Omental fat pad (tissue), 4 donors: Measurements from ENCODE around the gene BORCS5. TPM values are rescaled to one million over a fixed set of nuclear protein-coding genes. Genes with fewer than 3 reads are reported as not detected.

Source experiments
- ATAC-seq: fragments of 150-250 bp; one replicate; pipeline ENCODE4 v1.9.1; 2016; ENCODE audit warnings: mild to moderate bottlenecking, moderate library complexity; ENCODE audit not compliant: low FRiP score
- DNase-seq: peaks from one replicate; pipeline ENCODE4 v3.0.0-alpha.2; 2019; ENCODE audit warnings: low spot score
- total RNA-seq, 4 donors: library from RNA; depleted of rRNA; stranded (reverse); fragments of >200 nt; gene quantifications; one replicate each; pipeline ENCODE4 v1.1.0, GENCODE V29; 2016
- TF ChIP-seq, protein P1 (sequence below), 3 donors: fragments of 450-650 bp; IDR thresholded peaks; one replicate each; pipeline ENCODE4 v1.5.1; 2016 to 2017; ENCODE audit warnings: antibody characterized with exemption in 3 of 3, mild to moderate bottlenecking in 3 of 3, moderate library complexity in 2 of 3

BORCS5 gene
- total RNA-seq, 4 donors from 2014 or later: 11.4 to 17.1 (median 15.7) TPM

DNA sequence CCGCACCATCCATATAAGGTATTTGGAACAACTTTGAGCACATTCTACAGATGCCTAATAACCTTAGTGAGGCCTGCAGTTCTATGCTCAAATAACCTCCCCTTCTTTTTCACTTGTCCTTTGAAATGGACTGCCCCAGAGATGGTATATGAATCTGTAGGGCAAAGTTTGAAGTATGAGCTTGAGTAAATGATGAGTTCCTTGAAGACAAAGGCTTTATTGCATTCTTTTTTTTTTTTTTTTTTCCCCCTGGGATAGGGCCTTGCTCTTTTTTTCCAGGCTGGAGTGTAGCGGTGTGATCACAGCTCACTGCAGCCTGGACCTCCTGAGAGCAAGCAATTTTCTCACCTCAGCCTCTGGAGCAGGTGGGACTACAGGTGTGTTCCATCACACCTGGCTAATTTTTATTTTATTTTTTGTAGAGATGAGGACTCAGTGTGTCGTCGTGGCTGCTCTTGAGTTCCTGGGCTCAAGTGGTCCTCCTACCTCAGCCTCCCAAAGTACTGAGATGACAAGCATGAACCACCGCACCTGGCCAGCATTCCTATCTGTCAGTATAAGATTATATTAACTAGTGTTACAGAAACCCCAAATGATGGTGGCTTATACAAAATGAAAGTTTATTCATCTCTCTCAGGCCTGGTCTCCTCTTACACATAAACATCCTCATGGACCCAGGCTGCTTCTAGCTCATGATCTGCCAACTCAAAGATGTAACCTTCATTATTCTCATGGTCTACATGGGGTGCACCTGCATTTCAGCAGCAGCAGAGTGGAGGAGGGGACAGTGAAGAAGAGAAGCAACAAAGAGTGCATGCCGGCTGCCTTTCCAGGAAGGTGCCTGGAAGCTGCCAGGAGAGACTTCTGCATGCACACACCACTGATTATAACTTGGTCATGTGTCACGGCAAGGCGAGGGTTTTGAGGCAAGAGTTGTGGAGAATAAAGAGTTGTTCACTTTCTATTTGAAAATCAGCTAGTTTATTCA lies 104.4 kb downstream of the BORCS5 start:
- ATAC-seq (no peak), DNase-seq (no peak)
- TF ChIP-seq, protein P1, sequence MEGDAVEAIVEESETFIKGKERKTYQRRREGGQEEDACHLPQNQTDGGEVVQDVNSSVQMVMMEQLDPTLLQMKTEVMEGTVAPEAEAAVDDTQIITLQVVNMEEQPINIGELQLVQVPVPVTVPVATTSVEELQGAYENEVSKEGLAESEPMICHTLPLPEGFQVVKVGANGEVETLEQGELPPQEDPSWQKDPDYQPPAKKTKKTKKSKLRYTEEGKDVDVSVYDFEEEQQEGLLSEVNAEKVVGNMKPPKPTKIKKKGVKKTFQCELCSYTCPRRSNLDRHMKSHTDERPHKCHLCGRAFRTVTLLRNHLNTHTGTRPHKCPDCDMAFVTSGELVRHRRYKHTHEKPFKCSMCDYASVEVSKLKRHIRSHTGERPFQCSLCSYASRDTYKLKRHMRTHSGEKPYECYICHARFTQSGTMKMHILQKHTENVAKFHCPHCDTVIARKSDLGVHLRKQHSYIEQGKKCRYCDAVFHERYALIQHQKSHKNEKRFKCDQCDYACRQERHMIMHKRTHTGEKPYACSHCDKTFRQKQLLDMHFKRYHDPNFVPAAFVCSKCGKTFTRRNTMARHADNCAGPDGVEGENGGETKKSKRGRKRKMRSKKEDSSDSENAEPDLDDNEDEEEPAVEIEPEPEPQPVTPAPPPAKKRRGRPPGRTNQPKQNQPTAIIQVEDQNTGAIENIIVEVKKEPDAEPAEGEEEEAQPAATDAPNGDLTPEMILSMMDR (IDR thresholded peaks at IDR 0.05): no peak

DNA sequence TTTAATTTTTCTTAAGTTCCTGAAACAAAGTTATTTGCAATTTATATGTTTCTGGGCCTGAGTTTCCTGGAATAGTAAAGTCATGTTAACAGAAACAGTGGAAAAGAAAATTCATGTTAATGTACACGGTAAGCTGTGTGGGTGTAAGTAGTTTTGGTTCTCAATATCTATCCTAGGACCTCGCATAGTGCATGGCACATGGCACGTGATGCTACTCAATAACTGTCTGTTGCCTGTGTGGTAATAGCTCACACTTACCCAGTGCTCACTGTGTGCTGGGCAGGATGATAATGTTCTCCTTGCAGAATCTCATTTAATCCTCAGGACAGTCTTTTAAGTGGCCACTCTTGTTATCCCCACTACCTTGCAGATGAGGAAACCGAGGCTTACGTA lies 105.0 kb downstream of the BORCS5 start:
- no peak for ATAC-seq
- no peak for DNase-seq
- TF ChIP-seq, protein P1 (IDR thresholded peaks at IDR 0.05): no peak

DNA sequence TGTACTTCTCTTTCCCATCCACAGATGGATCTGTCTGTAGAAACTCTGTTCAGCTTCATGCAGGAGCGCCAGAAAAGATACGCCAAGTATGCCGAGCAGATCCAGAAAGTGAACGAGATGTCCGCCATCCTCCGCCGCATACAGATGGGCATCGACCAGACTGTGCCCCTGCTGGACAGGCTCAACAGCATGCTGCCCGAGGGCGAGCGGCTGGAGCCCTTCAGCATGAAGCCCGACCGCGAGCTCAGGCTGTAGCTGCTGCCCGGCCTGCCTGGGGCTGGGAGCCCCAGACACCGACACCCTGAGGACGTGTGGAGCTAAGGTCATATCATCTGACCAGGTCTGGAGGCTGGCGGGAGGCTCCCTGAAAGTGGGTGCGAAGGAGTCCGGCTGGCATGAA lies 108.6 kb downstream of the BORCS5 start:
- ATAC-seq: no peak

DNA sequence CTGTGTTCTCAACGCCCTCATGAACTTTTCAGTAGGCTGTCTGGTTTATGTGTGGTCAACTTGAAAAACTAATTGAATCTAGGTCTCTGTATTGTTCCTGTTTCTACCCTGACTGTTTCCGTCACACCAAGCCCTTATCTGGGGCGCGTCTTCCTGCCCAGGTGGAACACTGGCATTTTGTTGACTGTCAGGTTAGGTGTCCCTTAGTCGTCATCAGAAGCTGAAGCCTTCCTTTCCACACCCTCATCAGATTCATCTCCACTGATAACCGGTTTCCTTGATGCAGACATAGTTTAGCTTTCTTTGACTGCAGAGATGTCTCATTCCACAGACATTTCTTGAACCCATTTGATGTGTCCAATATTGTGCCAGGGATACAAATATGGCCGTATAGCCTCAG lies 109.3 kb downstream of the BORCS5 start:
- TF ChIP-seq, protein P1 (IDR thresholded peaks at IDR 0.05): no peak

More for the DNA sequence above, 108.6 kb downstream of the BORCS5 start:
- no peak for DNase-seq
- TF ChIP-seq, protein P1 (IDR thresholded peaks at IDR 0.05): no peak

DNA sequence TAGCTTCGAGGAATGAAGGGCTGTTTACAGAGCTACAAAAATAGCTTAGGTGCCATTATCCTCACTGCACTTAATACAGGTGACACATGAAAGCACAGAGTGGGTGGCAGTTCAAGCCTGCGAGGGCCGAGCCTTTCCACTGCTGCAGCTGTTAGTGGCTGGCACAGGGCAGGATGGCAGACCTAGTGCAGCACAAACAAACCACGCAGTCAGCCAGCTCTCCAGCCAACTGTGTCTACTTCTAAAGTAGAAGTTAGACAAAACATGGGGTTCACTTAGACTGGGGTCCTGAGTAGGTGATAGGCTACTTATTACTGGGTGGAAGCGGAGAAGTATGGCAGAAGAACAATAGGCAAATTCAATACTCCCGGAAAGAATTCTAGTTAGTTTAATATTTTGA lies 110.4 kb downstream of the BORCS5 start:
- TF ChIP-seq, protein P1 (IDR thresholded peaks at IDR 0.05): no peak
- ATAC-seq (no peak), DNase-seq (no peak)

More for the DNA sequence above, 109.3 kb downstream of the BORCS5 start:
- DNase-seq (no peak), ATAC-seq (no peak)

DNA sequence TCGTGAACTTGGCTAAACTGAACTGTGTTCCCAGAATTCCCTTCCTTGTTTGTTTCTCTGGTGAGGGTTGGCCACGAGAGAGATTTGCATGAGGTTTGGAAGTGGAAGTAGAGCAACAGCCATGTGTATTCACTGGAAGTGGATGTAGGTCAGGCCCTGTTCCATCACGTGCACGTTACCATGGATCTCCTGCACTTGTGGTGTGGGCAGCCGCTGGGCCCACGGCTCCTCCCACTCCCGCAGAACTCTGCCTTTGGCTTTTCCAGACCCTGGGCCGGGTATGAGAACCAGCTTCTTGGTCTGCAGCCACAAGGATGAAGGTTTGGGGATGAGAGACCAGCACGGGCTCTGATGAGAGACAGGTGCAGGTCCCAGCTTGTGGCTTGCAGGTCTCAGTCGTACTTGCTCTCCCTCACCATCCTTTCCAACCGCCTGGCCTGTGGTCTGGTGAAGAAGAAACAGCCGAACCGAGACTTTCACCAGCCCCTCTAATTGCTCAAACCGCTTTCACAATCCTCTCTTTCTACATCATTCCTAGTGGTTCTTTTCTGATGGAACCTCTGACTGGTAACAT lies 110.9 kb downstream of the BORCS5 start:
- DNase-seq (no peak), ATAC-seq (peak; percentile 18)
- TF ChIP-seq, protein P1 (IDR thresholded peaks at IDR 0.05): no peak
